Nephron (organoid): ENCODE data around the gene GGPS1.

Source experiments
- H3K27ac Mint-ChIP-seq, 3 experiments: 2 replicates each; pipeline ENCODE4 v1.8.0; 2020; ENCODE audit warnings: mixed read lengths in 3 of 3, mild to moderate bottlenecking in 2 of 3, moderate library complexity in 1 of 3
- H3K27me3 Mint-ChIP-seq: 2 replicates; pipeline ENCODE4 v1.8.0; 2021; ENCODE audit warnings: low read depth, mild to moderate bottlenecking, moderate library complexity, mixed read lengths
- H3K36me3 Mint-ChIP-seq: 2 replicates; pipeline ENCODE4 v1.8.0; 2020; ENCODE audit warnings: low read depth, mixed read lengths
- H3K4me1 Mint-ChIP-seq: 2 replicates; pipeline ENCODE4 v1.8.0; 2020; ENCODE audit warnings: mixed read lengths
- H3K4me3 Mint-ChIP-seq, 3 experiments: 2 replicates each; pipeline ENCODE4 v1.8.0; 2020; ENCODE audit warnings: mild to moderate bottlenecking in 3 of 3, mixed read lengths in 3 of 3, moderate library complexity in 2 of 3
- H3K9me3 Mint-ChIP-seq: 2 replicates; pipeline ENCODE4 v1.8.0; 2020; ENCODE audit warnings: mixed read lengths
- TF ChIP-seq, protein P1 (sequence below), 3 experiments: fragments of 200-600 bp; sonication (generic); IDR thresholded peaks; one replicate each; pipeline ENCODE4 v1.5.0; 2021; ENCODE audit warnings: antibody characterized with exemption in 3 of 3; ENCODE audit not compliant: unreplicated experiment in 3 of 3

Gene GGPS1

DNA sequence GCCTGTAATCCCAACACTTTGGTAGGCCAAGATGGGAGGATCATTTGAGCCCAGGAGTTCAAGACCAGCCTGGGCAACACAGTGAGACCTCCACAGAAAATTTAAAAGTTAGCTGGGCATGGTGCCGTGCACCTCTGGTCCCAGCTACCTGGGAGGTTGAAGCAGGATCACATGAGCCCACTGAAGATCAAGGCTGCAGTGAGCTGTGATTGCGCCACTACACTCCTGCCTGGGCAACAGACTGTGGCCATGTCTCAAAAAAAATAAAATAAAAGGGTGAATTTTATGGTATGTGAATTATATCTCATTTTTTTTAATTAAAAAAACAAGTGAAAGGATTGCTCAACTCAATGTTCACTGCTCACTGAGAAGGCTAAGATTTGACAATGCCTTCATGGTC is 9.1 kb upstream of the GGPS1 start:
- H3K27me3 Mint-ChIP-seq: no peaks in the 10 kb centered on the region
- peaks cover 8% of the 10 kb centered on the region for H3K4me1 Mint-ChIP-seq
- peaks cover 35% of the 10 kb centered on the region for H3K36me3 Mint-ChIP-seq
- H3K4me3 Mint-ChIP-seq: no peak overlapping the region
- no peak overlapping the region for H3K27ac Mint-ChIP-seq
- TF ChIP-seq, protein P1, sequence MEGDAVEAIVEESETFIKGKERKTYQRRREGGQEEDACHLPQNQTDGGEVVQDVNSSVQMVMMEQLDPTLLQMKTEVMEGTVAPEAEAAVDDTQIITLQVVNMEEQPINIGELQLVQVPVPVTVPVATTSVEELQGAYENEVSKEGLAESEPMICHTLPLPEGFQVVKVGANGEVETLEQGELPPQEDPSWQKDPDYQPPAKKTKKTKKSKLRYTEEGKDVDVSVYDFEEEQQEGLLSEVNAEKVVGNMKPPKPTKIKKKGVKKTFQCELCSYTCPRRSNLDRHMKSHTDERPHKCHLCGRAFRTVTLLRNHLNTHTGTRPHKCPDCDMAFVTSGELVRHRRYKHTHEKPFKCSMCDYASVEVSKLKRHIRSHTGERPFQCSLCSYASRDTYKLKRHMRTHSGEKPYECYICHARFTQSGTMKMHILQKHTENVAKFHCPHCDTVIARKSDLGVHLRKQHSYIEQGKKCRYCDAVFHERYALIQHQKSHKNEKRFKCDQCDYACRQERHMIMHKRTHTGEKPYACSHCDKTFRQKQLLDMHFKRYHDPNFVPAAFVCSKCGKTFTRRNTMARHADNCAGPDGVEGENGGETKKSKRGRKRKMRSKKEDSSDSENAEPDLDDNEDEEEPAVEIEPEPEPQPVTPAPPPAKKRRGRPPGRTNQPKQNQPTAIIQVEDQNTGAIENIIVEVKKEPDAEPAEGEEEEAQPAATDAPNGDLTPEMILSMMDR (IDR thresholded peaks at IDR 0.05; ENCODE audit: unreplicated experiment in 3 of 3): no peak
- H3K9me3 Mint-ChIP-seq: no peaks in the 10 kb centered on the region

DNA sequence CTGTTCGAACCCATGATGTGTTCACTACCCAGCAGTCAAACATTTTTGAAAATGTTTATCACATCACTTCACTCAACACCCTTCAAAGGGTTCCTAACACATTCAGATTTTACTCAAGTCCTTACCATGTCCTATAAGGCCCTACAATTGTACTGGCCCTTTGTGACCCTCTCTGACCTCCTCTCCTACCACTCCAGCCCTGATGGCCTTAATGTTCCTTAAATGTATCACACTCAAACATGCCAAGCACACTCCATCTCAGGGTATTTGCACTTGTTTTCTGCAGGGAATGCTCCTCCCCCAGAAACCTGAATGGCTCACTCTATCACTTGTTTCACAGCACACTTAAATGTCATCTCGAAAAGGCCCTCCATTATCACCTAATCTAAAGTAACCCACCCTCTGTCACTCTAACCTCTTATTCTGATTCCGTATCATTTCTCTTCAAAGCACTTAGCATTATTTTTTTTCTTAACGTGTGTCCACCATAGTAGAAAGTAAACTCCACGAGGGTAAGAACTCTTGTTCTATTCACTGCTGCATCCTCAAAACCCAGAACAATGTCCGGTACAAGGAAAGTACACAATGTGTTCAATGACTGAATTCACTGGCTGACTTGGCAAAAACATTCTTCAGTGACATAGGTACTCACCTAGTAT is 7.7 kb upstream of the GGPS1 start:
- H3K27me3 Mint-ChIP-seq: no peaks in the 10 kb centered on the region
- H3K4me1 Mint-ChIP-seq: peaks cover 7% of the 10 kb centered on the region
- H3K4me3 Mint-ChIP-seq: no peak overlapping the region
- no peaks in the 10 kb centered on the region for H3K9me3 Mint-ChIP-seq
- H3K36me3 Mint-ChIP-seq: peaks cover 35% of the 10 kb centered on the region
- no peak overlapping the region for H3K27ac Mint-ChIP-seq
- TF ChIP-seq, protein P1 (IDR thresholded peaks at IDR 0.05; ENCODE audit: unreplicated experiment in 3 of 3): no peak

GRCh38 chr1:235324296-235324695 is 4.1 kb upstream of the GGPS1 start:
- H3K4me3 Mint-ChIP-seq: peak overlapping the region; percentile 19 to 62 (median 30)
- H3K36me3 Mint-ChIP-seq: peaks cover 17% of the 10 kb centered on the region
- TF ChIP-seq, protein P1 (IDR thresholded peaks at IDR 0.05; ENCODE audit: unreplicated experiment in 3 of 3): no peak
- no peaks in the 10 kb centered on the region for H3K27me3 Mint-ChIP-seq
- peaks cover 14% of the 10 kb centered on the region for H3K4me1 Mint-ChIP-seq
- H3K9me3 Mint-ChIP-seq: no peaks in the 10 kb centered on the region
- H3K27ac Mint-ChIP-seq: no peak overlapping the region

DNA sequence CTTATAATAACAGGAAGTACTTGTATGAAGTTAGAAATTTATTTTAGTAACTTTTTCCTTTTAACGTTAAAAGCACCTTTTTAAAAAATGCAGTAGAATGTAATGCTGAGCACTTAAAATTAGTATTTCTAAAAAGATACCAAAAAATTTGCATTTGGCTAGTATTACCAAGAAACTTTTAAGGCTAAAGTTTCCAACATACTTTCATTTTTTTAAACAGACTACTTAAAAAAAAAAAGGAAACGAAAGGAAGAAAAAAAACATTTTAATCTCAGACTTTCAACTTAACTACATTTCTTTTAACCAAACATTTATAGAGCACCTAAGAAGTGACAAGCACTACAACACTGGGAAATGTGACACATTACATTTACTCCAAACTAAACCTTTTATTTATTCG is 3.2 kb upstream of the GGPS1 start:
- TF ChIP-seq, protein P1 (IDR thresholded peaks at IDR 0.05; ENCODE audit: unreplicated experiment in 3 of 3): no peak
- Mint-ChIP-seq H3K36me3 (peaks cover 16% of the 10 kb centered on the region), H3K4me1 (peaks cover 14% of the 10 kb centered on the region), H3K27me3 (no peaks in the 10 kb centered on the region), H3K27ac (no peak overlapping the region), H3K9me3 (no peaks in the 10 kb centered on the region), H3K4me3 (peak overlapping the region; percentile 95 to 98 (median 96))

- no peaks in the 10 kb centered on the region for H3K27me3 Mint-ChIP-seq
- H3K36me3 Mint-ChIP-seq: peaks cover 9% of the 10 kb centered on the region
- no peaks in the 10 kb centered on the region for H3K9me3 Mint-ChIP-seq
- H3K4me1 Mint-ChIP-seq: peaks cover 17% of the 10 kb centered on the region
- peak overlapping the region; percentile 83 to 94 (median 88) for H3K27ac Mint-ChIP-seq
- TF ChIP-seq, protein P1 (IDR thresholded peaks at IDR 0.05; ENCODE audit: unreplicated experiment in 3 of 3): no peak
- peak overlapping the region; percentile 95 to 98 (median 96) for H3K4me3 Mint-ChIP-seq
These were observed 2.5 kb upstream of the GGPS1 start for GRCh38 chr1:235325854-235326253.
